Duodenal mucosa (tissue), 2 donors: Measurements from ENCODE around the gene KCNQ1.

Source experiments
- H3K27ac ChIP-seq: one replicate; pipeline ENCODE4 v1.7.0; 2013; ENCODE audit warnings: low read depth, low read length
- H3K27me3 ChIP-seq, 2 donors: one replicate each; pipeline ENCODE4 v1.7.0; 2013; ENCODE audit warnings: low read length in 2 of 2, control low read depth in 1 of 2; ENCODE audit not compliant: insufficient read depth in 2 of 2, control insufficient read depth in 1 of 2
- H3K36me3 ChIP-seq, 2 donors: one replicate each; pipeline ENCODE4 v1.7.0; 2013; ENCODE audit warnings: low read length in 2 of 2, control low read depth in 1 of 2; ENCODE audit not compliant: insufficient read depth in 2 of 2, control insufficient read depth in 1 of 2
- H3K4me1 ChIP-seq, 2 donors: one replicate each; pipeline ENCODE4 v1.7.0; 2013; ENCODE audit warnings: low read length in 2 of 2, control low read depth in 1 of 2; ENCODE audit not compliant: insufficient read depth in 2 of 2, control insufficient read depth in 1 of 2
- H3K4me3 ChIP-seq, 2 donors: one replicate each; pipeline ENCODE4 v1.7.0; 2013; ENCODE audit warnings: low read length in 2 of 2, low read depth in 1 of 2
- H3K9ac ChIP-seq, 2 donors: one replicate each; pipeline ENCODE4 v1.7.0; 2013; ENCODE audit warnings: low read length in 2 of 2, low read depth in 1 of 2
- H3K9me3 ChIP-seq, 2 donors: one replicate each; pipeline ENCODE4 v1.7.0; 2013; ENCODE audit warnings: low read length in 2 of 2, control low read depth in 1 of 2; ENCODE audit not compliant: control insufficient read depth in 1 of 2

The KCNQ1 gene, protein sequence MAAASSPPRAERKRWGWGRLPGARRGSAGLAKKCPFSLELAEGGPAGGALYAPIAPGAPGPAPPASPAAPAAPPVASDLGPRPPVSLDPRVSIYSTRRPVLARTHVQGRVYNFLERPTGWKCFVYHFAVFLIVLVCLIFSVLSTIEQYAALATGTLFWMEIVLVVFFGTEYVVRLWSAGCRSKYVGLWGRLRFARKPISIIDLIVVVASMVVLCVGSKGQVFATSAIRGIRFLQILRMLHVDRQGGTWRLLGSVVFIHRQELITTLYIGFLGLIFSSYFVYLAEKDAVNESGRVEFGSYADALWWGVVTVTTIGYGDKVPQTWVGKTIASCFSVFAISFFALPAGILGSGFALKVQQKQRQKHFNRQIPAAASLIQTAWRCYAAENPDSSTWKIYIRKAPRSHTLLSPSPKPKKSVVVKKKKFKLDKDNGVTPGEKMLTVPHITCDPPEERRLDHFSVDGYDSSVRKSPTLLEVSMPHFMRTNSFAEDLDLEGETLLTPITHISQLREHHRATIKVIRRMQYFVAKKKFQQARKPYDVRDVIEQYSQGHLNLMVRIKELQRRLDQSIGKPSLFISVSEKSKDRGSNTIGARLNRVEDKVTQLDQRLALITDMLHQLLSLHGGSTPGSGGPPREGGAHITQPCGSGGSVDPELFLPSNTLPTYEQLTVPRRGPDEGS

DNA sequence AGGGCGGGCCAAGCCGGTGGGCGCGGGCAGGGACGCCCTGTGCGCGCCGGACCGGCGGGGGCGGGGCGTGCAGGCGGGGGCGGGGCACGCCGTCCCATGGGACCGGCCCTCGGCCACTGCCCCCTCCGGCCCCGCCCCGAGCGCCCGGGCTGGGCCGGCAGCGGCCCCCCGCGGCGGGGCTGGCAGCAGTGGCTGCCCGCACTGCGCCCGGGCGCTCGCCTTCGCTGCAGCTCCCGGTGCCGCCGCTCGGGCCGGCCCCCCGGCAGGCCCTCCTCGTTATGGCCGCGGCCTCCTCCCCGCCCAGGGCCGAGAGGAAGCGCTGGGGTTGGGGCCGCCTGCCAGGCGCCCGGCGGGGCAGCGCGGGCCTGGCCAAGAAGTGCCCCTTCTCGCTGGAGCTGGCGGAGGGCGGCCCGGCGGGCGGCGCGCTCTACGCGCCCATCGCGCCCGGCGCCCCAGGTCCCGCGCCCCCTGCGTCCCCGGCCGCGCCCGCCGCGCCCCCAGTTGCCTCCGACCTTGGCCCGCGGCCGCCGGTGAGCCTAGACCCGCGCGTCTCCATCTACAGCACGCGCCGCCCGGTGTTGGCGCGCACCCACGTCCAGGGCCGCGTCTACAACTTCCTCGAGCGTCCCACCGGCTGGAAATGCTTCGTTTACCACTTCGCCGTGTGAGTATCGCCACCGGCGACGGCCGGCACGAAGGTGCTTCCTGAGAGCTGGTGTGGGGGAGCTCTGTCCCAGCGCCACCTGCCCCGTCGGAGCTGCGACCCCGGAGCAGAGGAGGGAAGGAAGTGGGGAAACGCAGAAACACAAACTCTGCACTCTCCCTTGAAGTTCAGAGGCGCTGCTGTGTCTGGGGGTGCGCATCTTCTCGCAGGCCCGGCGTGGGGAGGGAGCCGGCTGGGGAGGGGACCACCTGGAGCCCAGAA is at the start of gene KCNQ1:
TSS of gene KCNQ1 (plus strand) at position 188 of the 925 bp plus-strand sequence. CDS start at position 279, 91 bp downstream.
- peaks cover 54 to 56% of the 10 kb centered on the region in 2 donors for H3K4me1 ChIP-seq
- H3K36me3 ChIP-seq = peaks cover 0 to 3% of the 10 kb centered on the region in 2 donors
- peak within 1 kb of the TSS; percentile 80 to 90 for H3K9ac ChIP-seq
- peak within 1 kb of the TSS; percentile 42 for H3K27ac ChIP-seq
- peak within 1 kb of the TSS; percentile 79 to 81 for H3K4me3 ChIP-seq
- no peaks in the 10 kb centered on the region for H3K9me3 ChIP-seq
- no peaks in the 10 kb centered on the region for H3K27me3 ChIP-seq

DNA sequence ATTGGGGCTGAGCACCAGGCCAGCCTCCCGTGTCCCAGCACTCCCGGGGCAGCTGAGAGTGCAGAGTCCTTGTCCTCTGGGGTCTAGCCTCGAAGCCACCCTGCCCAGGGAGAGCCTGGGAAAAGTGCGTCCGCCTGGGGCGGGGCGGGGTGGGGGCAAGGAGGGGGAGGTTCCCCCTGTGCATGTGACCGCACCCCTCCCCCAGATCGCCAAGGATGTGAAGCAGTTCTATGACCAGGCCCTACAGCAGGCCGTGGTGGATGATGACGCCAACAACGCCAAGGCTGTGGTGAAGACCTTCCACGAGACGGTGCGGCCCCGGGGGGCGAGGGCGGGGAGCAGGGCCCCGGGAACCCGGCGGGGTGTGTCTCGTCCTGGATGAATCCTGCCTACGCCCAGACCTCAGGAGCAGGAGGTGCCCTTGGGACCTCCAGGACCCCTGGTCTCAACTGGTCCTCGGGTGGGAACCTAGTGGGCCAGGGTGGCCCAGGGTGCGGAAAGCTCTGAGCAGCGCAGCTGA is 49.5 kb upstream of the KCNQ1 start:
- no peak overlapping the region for H3K9ac ChIP-seq
- H3K4me1 ChIP-seq = peaks cover 8 to 17% of the 10 kb centered on the region in 2 donors
- no peak overlapping the region for H3K4me3 ChIP-seq
- H3K27ac ChIP-seq = no peak overlapping the region
- H3K36me3 ChIP-seq = peaks cover 5 to 25% of the 10 kb centered on the region in 2 donors
- no peaks in the 10 kb centered on the region for H3K27me3 ChIP-seq
- H3K9me3 ChIP-seq = no peaks in the 10 kb centered on the region

DNA sequence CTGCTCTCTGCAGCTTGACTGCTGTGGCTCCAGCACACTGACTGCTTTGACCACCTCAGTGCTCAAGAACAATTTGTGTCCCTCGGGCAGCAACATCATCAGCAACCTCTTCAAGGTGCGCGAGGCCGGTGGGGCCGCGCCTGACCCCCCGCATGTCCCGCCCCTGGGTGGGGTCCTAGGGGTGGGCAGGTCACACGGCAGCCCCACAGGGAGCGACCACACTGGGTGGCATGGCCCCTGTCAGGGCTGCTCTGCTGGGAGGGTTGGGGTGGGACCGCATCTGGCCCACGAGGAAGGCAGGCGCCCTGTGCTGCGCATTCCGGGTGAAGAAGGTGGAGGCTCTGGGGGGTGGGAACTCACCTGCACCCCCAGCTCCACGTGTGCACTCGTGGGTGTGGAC is 49.0 kb upstream of the KCNQ1 start:
- no peak overlapping the region for H3K27ac ChIP-seq
- H3K9me3 ChIP-seq = no peaks in the 10 kb centered on the region
- no peak overlapping the region for H3K4me3 ChIP-seq
- H3K9ac ChIP-seq = no peak overlapping the region
- H3K27me3 ChIP-seq = no peaks in the 10 kb centered on the region
- H3K36me3 ChIP-seq = peaks cover 3 to 22% of the 10 kb centered on the region in 2 donors
- peaks cover 5 to 15% of the 10 kb centered on the region in 2 donors for H3K4me1 ChIP-seq

DNA sequence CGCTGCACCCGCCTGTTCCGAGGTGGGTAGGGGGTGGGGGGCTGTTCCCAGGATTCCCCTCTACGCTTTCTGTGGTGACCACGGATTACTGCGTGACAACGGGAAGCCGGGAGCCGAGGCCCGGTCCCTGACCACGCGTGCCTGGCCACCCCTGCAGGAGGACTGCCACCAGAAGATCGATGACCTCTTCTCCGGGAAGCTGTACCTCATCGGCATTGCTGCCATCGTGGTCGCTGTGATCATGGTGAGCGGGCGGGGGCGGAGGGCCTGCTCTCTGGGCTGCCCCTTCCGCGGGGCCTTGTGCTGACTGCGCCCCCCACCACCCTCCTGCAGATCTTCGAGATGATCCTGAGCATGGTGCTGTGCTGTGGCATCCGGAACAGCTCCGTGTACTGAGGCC is 48.3 kb upstream of the KCNQ1 start:
- Histone ChIP-seq H3K27me3 (no peaks in the 10 kb centered on the region), H3K27ac (no peak overlapping the region), H3K4me1 (peaks cover 9 to 18% of the 10 kb centered on the region in 2 donors), H3K4me3 (no peak overlapping the region), H3K9me3 (no peaks in the 10 kb centered on the region), H3K9ac (no peak overlapping the region), H3K36me3 (peaks cover 3 to 22% of the 10 kb centered on the region in 2 donors)

DNA sequence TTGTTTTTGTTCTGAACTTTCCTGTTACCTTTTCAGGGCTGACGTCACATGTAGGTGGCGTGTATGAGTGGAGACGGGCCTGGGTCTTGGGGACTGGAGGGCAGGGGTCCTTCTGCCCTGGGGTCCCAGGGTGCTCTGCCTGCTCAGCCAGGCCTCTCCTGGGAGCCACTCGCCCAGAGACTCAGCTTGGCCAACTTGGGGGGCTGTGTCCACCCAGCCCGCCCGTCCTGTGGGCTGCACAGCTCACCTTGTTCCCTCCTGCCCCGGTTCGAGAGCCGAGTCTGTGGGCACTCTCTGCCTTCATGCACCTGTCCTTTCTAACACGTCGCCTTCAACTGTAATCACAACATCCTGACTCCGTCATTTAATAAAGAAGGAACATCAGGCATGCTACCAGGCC is 47.8 kb upstream of the KCNQ1 start:
- H3K9ac ChIP-seq = no peak overlapping the region
- H3K27me3 ChIP-seq = no peaks in the 10 kb centered on the region
- H3K27ac ChIP-seq = no peak overlapping the region
- H3K36me3 ChIP-seq = peaks cover 4 to 22% of the 10 kb centered on the region in 2 donors
- H3K4me1 ChIP-seq = peaks cover 14 to 24% of the 10 kb centered on the region in 2 donors
- no peaks in the 10 kb centered on the region for H3K9me3 ChIP-seq
- H3K4me3 ChIP-seq = no peak overlapping the region

DNA sequence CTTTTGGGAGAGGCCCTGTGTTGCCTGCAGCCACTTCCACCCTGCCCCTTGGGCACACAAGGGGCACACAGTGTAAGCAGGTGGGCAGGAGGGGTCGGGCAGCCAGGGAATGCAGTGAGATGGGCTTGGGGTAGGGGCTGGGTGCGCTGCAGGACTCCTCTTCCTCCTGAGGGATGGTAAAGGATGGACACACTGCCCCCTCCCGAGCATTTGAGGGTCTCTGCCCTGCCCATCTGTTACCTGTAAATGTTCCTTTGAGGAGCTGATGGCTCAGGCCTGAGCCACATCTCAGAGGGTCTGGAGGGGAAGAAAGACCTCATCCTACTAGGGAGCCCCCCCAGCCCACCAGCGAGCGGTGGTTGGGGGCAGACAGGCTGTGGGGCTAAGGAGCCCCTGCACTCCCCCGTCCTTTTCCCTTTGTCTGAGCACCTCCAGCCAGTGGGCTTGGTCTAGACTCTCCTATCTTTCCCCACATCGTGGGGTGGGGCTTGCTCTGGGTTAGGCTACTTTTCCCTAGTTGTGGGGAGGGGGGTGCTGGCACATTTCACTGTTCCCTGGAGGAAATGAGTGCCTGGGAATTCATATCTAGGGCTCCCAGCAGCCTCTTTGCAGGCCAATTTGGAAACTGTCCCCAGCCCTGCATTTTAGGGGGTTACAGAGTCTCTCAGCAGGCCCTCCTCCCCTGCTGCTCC is 46.0 kb upstream of the KCNQ1 start:
- Histone ChIP-seq H3K9ac (peak overlapping the region; percentile 95 to 100), H3K4me3 (peak overlapping the region; percentile 73 to 90), H3K27ac (peak overlapping the region; percentile 97), H3K9me3 (no peaks in the 10 kb centered on the region), H3K36me3 (peaks cover 14 to 37% of the 10 kb centered on the region in 2 donors), H3K27me3 (no peaks in the 10 kb centered on the region), H3K4me1 (peaks cover 17 to 28% of the 10 kb centered on the region in 2 donors)

DNA sequence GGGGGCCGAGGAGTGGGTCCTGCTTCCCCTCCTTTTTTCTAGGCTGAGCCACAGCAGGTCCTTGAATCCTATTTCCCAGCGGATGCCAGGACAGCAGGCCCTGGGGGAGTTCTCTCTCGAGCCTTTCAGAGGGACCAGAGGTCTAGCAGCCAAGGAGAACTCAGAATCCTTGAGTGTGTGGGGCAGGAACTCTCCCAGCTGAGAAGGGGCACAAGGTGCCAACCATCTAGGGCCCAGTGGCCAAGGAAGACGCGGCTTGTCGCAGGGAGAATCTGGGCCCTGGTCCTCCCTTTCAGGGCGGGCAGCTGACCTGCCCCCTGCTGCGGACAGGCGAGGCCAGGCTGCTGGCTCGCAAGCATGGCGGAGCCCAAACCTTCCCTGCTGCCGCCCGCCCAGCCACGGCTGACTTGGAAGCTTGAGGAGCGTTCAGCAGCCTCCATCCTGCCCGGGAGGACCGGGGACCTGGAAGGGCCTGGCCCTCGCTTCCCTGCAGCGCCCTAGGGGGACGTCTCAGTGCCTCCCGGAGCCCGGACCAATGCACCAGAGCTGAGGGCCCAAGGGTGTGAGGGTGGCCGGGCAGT is 45.2 kb upstream of the KCNQ1 start:
- peaks cover 14 to 36% of the 10 kb centered on the region in 2 donors for H3K36me3 ChIP-seq
- peak overlapping the region; percentile 73 to 90 for H3K4me3 ChIP-seq
- H3K27me3 ChIP-seq = no peaks in the 10 kb centered on the region
- H3K9ac ChIP-seq = peak overlapping the region; percentile 95 to 100
- H3K9me3 ChIP-seq = no peaks in the 10 kb centered on the region
- peaks cover 17 to 28% of the 10 kb centered on the region in 2 donors for H3K4me1 ChIP-seq
- H3K27ac ChIP-seq = peak overlapping the region; percentile 97

DNA sequence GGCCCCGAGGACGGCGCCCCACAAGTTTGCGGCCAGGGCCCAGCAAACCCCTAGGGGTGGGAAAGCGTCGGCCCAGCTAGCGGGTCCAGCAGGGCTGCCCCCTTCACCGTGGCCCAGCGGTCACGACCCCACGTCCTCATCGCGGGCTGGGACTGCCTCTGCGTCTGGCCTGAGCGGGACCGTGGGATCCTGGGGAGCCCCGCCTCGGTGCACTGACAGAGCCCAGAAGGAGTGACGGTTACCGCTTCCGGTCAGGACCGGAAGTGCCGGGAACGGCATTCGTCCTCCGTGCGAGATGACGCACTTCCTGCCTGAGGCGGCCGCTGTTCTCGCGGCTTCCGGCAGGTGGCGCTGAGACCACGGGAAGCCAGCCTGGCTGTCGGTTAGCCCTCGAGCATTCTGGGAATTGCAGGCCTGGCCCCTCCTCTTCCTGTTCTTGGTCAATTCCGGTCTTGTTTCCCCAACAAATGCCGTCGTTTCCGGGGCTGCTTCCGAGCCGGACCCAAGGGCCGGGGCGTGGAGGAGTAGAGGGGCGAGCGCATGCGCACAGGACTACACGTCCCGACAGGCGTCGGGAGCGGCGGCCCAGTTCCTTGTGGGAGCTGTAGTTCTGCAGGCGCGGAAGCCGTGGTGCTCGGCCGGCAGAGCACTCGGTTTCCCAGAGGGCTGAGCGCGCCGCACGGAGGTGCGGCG is 44.6 kb upstream of the KCNQ1 start, which contains the start of gene TSSC4:
TSS of gene TSSC4 (plus strand) at position 682 of the 693 bp plus-strand sequence. CDS start 1,884 bp downstream, outside the sequence.
- Histone ChIP-seq H3K36me3 (peaks cover 14 to 34% of the 10 kb centered on the region in 2 donors), H3K4me3 (peak within 1 kb of the TSS; percentile 98 to 99), H3K9me3 (no peaks in the 10 kb centered on the region), H3K27ac (peak within 1 kb of the TSS; percentile 97), H3K27me3 (no peaks in the 10 kb centered on the region), H3K9ac (peak within 1 kb of the TSS; percentile 99 to 100), H3K4me1 (peaks cover 17 to 28% of the 10 kb centered on the region in 2 donors)
